ENCODE measurements around the gene PDLIM5. TPM values are rescaled to one million over a fixed set of nuclear protein-coding genes. Genes with fewer than 3 reads are reported as not detected.

Gene PDLIM5
- total RNA-seq, 5 donors from 2014 or later (not counting 1 experiment from before 2014, with no cell fraction given): 27.1 to 32.0 (median 29.6) TPM

- DNase-seq (no peak), ATAC-seq (replicated peaks in 1 of 4) (no peak)
- Histone ChIP-seq H3K36me3 (ENCODE audit: control insufficient read depth in 2 of 2, extremely low read depth in 1 of 2, insufficient read depth in 1 of 2, low read length in 1 of 2) (no peaks in the 10 kb centered on the region), H3K9me3 (no peaks in the 10 kb centered on the region), H3K27ac (ENCODE audit: low read length) (no peak overlapping the region), H3K27me3 (replicated peaks in 1 of 2; ENCODE audit: control insufficient read depth in 2 of 2, extremely low read depth in 1 of 2, insufficient read depth in 2 of 2, low read length in 1 of 2) (no peaks in the 10 kb centered on the region), H3K4me1 (ENCODE audit: control insufficient read depth in 1 of 2, extremely low read depth in 1 of 2, insufficient read depth in 2 of 2, low read length in 2 of 2) (no peaks in the 10 kb centered on the region), H3K4me3 (ENCODE audit: control insufficient read depth in 1 of 2, extremely low read depth in 1 of 2, low read length in 1 of 2) (no peak overlapping the region)
- Mint-ChIP-seq H3K27me3 (peaks cover 0 to 5% of the 10 kb centered on the region in 2 donors), H3K27ac (no peak overlapping the region), H3K4me1 (no peaks in the 10 kb centered on the region), H3K36me3 (no peaks in the 10 kb centered on the region), H3K4me3 (no peak overlapping the region), H3K9me3 (no peaks in the 10 kb centered on the region)
- 13% methylated on average over 1 of the region's 5 CpGs for WGBS (ENCODE audit: insufficient coverage)
- CTCF ChIA-PET: no interaction called here
- POLR2A ChIA-PET: no interaction called here
These were observed 259.9 kb downstream of the PDLIM5 start for GRCh38 chr4:94711635-94712034.

GRCh38 chr4:94714365-94715160 lies 262.8 kb downstream of the PDLIM5 start:
- Histone ChIP-seq H3K9me3 (no peaks in the 10 kb centered on the region), H3K36me3 (ENCODE audit: control insufficient read depth in 2 of 2, extremely low read depth in 1 of 2, insufficient read depth in 1 of 2, low read length in 1 of 2) (no peaks in the 10 kb centered on the region), H3K4me1 (ENCODE audit: control insufficient read depth in 1 of 2, extremely low read depth in 1 of 2, insufficient read depth in 2 of 2, low read length in 2 of 2) (no peaks in the 10 kb centered on the region), H3K4me3 (ENCODE audit: control insufficient read depth in 1 of 2, extremely low read depth in 1 of 2, low read length in 1 of 2) (no peak overlapping the region), H3K27me3 (replicated peaks in 1 of 2; ENCODE audit: control insufficient read depth in 2 of 2, extremely low read depth in 1 of 2, insufficient read depth in 2 of 2, low read length in 1 of 2) (no peaks in the 10 kb centered on the region), H3K27ac (ENCODE audit: low read length) (no peak overlapping the region)
- Mint-ChIP-seq H3K36me3 (no peaks in the 10 kb centered on the region), H3K27ac (no peak overlapping the region), H3K4me3 (no peak overlapping the region), H3K9me3 (no peaks in the 10 kb centered on the region), H3K4me1 (no peaks in the 10 kb centered on the region), H3K27me3 (peaks cover 0 to 5% of the 10 kb centered on the region in 2 donors)
- DNase-seq (no peak), ATAC-seq (replicated peaks in 1 of 4) (no peak)
- CTCF ChIA-PET: no interaction called here
- POLR2A ChIA-PET: no interaction called here
- 100% methylated on average over 1 of the region's 5 CpGs for WGBS (ENCODE audit: insufficient coverage)

GRCh38 chr4:94715726-94716125 lies 264.0 kb downstream of the PDLIM5 start:
- Histone ChIP-seq H3K36me3 (ENCODE audit: control insufficient read depth in 2 of 2, extremely low read depth in 1 of 2, insufficient read depth in 1 of 2, low read length in 1 of 2) (no peaks in the 10 kb centered on the region), H3K27me3 (replicated peaks in 1 of 2; ENCODE audit: control insufficient read depth in 2 of 2, extremely low read depth in 1 of 2, insufficient read depth in 2 of 2, low read length in 1 of 2) (no peaks in the 10 kb centered on the region), H3K27ac (ENCODE audit: low read length) (no peak overlapping the region), H3K9me3 (no peaks in the 10 kb centered on the region), H3K4me1 (ENCODE audit: control insufficient read depth in 1 of 2, extremely low read depth in 1 of 2, insufficient read depth in 2 of 2, low read length in 2 of 2) (no peaks in the 10 kb centered on the region), H3K4me3 (ENCODE audit: control insufficient read depth in 1 of 2, extremely low read depth in 1 of 2, low read length in 1 of 2) (no peak overlapping the region)
- H3K4me3 Mint-ChIP-seq: no peak overlapping the region
- H3K4me1 Mint-ChIP-seq: no peaks in the 10 kb centered on the region
- no peak for DNase-seq
- H3K27ac Mint-ChIP-seq: no peak overlapping the region
- H3K27me3 Mint-ChIP-seq: peaks cover 0 to 5% of the 10 kb centered on the region in 2 donors
- WGBS (ENCODE audit: insufficient coverage): 100% methylated on average over 3 of the region's 6 CpGs
- H3K36me3 Mint-ChIP-seq: no peaks in the 10 kb centered on the region
- ChIA-PET POLR2A (interaction anchor here in 1 of 2 donors (0.7 kb wide), 1 partner anchor 200 kb away, joined by 3 read pairs; no protein-coding TSS in a partner anchor), CTCF (no interaction called here)
- H3K9me3 Mint-ChIP-seq: no peaks in the 10 kb centered on the region
- ATAC-seq (replicated peaks in 1 of 4): no peak

Other genes starting within 250 kb of the PDLIM5 start
- 10 to 100 TPM; 17.1 to 22.9 (median 20.0) TPM for gene SMARCAD1, start 244.1 kb upstream of the PDLIM5 start, total RNA-seq
- 1 to 10 TPM in 3 of 5 donors, under 1 TPM in 2; 0.47 to 1.3 (median 1.2) TPM for gene HPGDS, start 109.1 kb upstream of the PDLIM5 start, total RNA-seq